Esophagus muscularis mucosa (tissue), 4 donors: ENCODE data around the gene RAB11FIP3. TPM values are rescaled to one million over a fixed set of nuclear protein-coding genes. Genes with fewer than 3 reads are reported as not detected.
"Not testable (repeated sequence)": the region's sequence is repeated elsewhere in the genome, so short reads cannot be mapped to it uniquely, and the experiment has no call there.

Experiments
- DNase-seq: peaks from one replicate; pipeline ENCODE4 v3.0.0-alpha.2; 2017; ENCODE audit errors: extremely low spot score
- H3K27ac ChIP-seq, 4 donors: fragments of 200-600 bp; sonication (generic); replicated peaks in 1 of 4; 1 replicate in 3 of 4; 2 replicates in 1 of 4; pipeline ENCODE4 v1.5.1; 2016 to 2019; ENCODE audit warnings: mild to moderate bottlenecking in 1 of 4
- H3K27me3 ChIP-seq, 4 donors: fragments of 200-600 bp; sonication (generic); one replicate each; pipeline versions ENCODE4 v1.5.1 to v1.6.0; 2016 to 2019
- H3K36me3 ChIP-seq, 4 donors: fragments of 200-600 bp; sonication (generic); one replicate each; pipeline ENCODE4 v1.5.1; 2016 to 2019
- H3K4me1 ChIP-seq, 4 donors: fragments of 200-600 bp; sonication (generic); one replicate each; pipeline ENCODE4 v1.5.1; 2016 to 2019
- H3K4me3 ChIP-seq, 4 donors: fragments of 200-600 bp; sonication (generic); 1 replicate in 2 of 4; 2 replicates in 2 of 4; pipeline ENCODE4 v1.5.1; 2016 to 2019; ENCODE audit warnings: mild to moderate bottlenecking in 4 of 4, moderate library complexity in 1 of 4
- H3K9me3 ChIP-seq, 4 donors: fragments of 200-600 bp; sonication (generic); 1 replicate in 3 of 4; 2 replicates in 1 of 4; pipeline ENCODE4 v1.5.1; 2016 to 2019
- CTCF ChIP-seq, 3 experiments: fragments of 200-600 bp in 2 of 3; fragments of 450-650 bp in 1 of 3; sonication (generic) in 2 of 3; IDR thresholded peaks; one replicate each; pipeline ENCODE4 v1.5.1; 2017 to 2019; ENCODE audit warnings: antibody characterized with exemption in 3 of 3, mild to moderate bottlenecking in 2 of 3, moderate library complexity in 1 of 3
- EP300 ChIP-seq: sonication (generic); formaldehyde crosslinking; IDR thresholded peaks from one replicate; pipeline ENCODE4 v1.6.1; 2017; ENCODE audit warnings: antibody characterized with exemption
- POLR2A ChIP-seq: fragments of 450-650 bp; IDR thresholded peaks from one replicate; pipeline ENCODE4 v1.6.1; 2017; ENCODE audit warnings: antibody characterized with exemption, moderate library complexity, mild to moderate bottlenecking, low read depth
- POLR2AphosphoS5 ChIP-seq, 2 donors: sonication (generic); formaldehyde crosslinking; IDR thresholded peaks; one replicate each; pipeline ENCODE4 v1.6.1; 2017; ENCODE audit warnings: antibody characterized with exemption in 2 of 2
- WGBS: methylation state at CpG from one replicate; pipeline ENCODE4 v1.1.5; 2018; 5-methylcytosine and 5-hydroxymethylcytosine counted together
- intact Hi-C: fragments of 100-400 bp; cut with DNase I; formaldehyde crosslinking; loops from one replicate; pipeline ENCODE4 v1.15.1; 2023
- total RNA-seq, 4 donors: library from RNA; depleted of rRNA; stranded (reverse); fragments of >200 nt; gene quantifications; one replicate each; pipeline versions ENCODE4 v1.1.0 to v1.2.1, GENCODE V29; 2016

Gene RAB11FIP3
- total RNA-seq, 4 donors from 2014 or later = 50.3 to 77.9 (median 58.8) TPM

- 92% methylated on average over 4 of the region's 7 CpGs for WGBS
- no peak overlapping the region for H3K27ac ChIP-seq
- no peaks in the 10 kb centered on the region for H3K4me1 ChIP-seq
- no peak for DNase-seq
- TF ChIP-seq CTCF (IDR thresholded peaks at IDR 0.05) = no peak
- TF ChIP-seq POLR2A = no peak
- TF ChIP-seq POLR2AphosphoS5 (IDR thresholded peaks at IDR 0.05) = no peak
- TF ChIP-seq EP300 = no peak
- H3K36me3 ChIP-seq = peaks cover 0 to 65% (median 39%) of the 10 kb centered on the region in 4 donors
- H3K27me3 ChIP-seq = no peaks in the 10 kb centered on the region
- no peaks in the 10 kb centered on the region for H3K9me3 ChIP-seq
- intact Hi-C loops = no loop called here
- H3K4me3 ChIP-seq = no peak overlapping the region
Measured at GRCh38 chr16:506246-506546, 80.7 kb downstream of the RAB11FIP3 start.

GRCh38 chr16:507527-507926 is 82.1 kb downstream of the RAB11FIP3 start:
- H3K36me3 ChIP-seq = peaks cover 0 to 65% (median 41%) of the 10 kb centered on the region in 4 donors
- WGBS = 88% methylated on average over 14 of the region's 14 CpGs
- not testable (repeated sequence) for H3K4me3 ChIP-seq

GRCh38 chr16:507996-508395 is 82.5 kb downstream of the RAB11FIP3 start:
- no peak for DNase-seq
- intact Hi-C loops = no loop called here
- 90% methylated on average over 6 of the region's 6 CpGs for WGBS
- no peaks in the 10 kb centered on the region for H3K4me1 ChIP-seq
- H3K9me3 ChIP-seq = no peaks in the 10 kb centered on the region
- no peak overlapping the region for H3K4me3 ChIP-seq
- peaks cover 0 to 60% (median 42%) of the 10 kb centered on the region in 4 donors for H3K36me3 ChIP-seq
- TF ChIP-seq POLR2A = no peak
- TF ChIP-seq POLR2AphosphoS5 (IDR thresholded peaks at IDR 0.05) = no peak
- TF ChIP-seq CTCF (IDR thresholded peaks at IDR 0.05) = no peak
- TF ChIP-seq EP300 = no peak
- no peaks in the 10 kb centered on the region for H3K27me3 ChIP-seq
- no peak overlapping the region for H3K27ac ChIP-seq

More at GRCh38 chr16:507527-507926, 82.1 kb downstream of the RAB11FIP3 start:
- H3K4me1 ChIP-seq, H3K27me3 ChIP-seq, H3K9me3 ChIP-seq, DNase-seq, H3K27ac ChIP-seq, intact Hi-C loops: not testable (repeated sequence)

GRCh38 chr16:508884-509736 is 83.7 kb downstream of the RAB11FIP3 start:
- Histone ChIP-seq H3K27me3 (no peaks in the 10 kb centered on the region), H3K27ac (no peak overlapping the region), H3K4me1 (no peaks in the 10 kb centered on the region), H3K36me3 (peaks cover 0 to 56% (median 44%) of the 10 kb centered on the region in 4 donors), H3K9me3 (no peaks in the 10 kb centered on the region), H3K4me3 (no peak overlapping the region)
- WGBS = 87% methylated on average over 16 of the region's 18 CpGs
- TF ChIP-seq POLR2A (no peak), POLR2AphosphoS5 (IDR thresholded peaks at IDR 0.05) (no peak), CTCF (IDR thresholded peaks at IDR 0.05) (no peak), EP300 (no peak)
- intact Hi-C loops = no loop called here
- DNase-seq = no peak

- no peaks in the 10 kb centered on the region for H3K27me3 ChIP-seq
- no peaks in the 10 kb centered on the region for H3K9me3 ChIP-seq
- intact Hi-C loops = no loop called here
- TF ChIP-seq POLR2A = no peak
- TF ChIP-seq EP300 = no peak
- TF ChIP-seq POLR2AphosphoS5 (IDR thresholded peaks at IDR 0.05) = no peak
- no peak for TF ChIP-seq CTCF (IDR thresholded peaks at IDR 0.05)
- no peak for DNase-seq
- no peak overlapping the region for H3K4me3 ChIP-seq
- 95% methylated on average over 29 of the region's 35 CpGs for WGBS
- H3K4me1 ChIP-seq = no peaks in the 10 kb centered on the region
- H3K27ac ChIP-seq = no peak overlapping the region
- peaks cover under 1 to 60% (median 51%) of the 10 kb centered on the region in 4 donors for H3K36me3 ChIP-seq
Measured at GRCh38 chr16:510066-510825, 84.8 kb downstream of the RAB11FIP3 start.
